WTC11 (cell line): Measurements from ENCODE around the gene CXorf51A.
"Not testable (repeated sequence)": the region's sequence is repeated elsewhere in the genome, so short reads cannot be mapped to it uniquely, and the experiment has no call there.

Experiments used
- CREB1 ChIP-seq: sonication (generic); formaldehyde crosslinking; IDR thresholded peaks from 2 replicates; pipeline ENCODE4 v1.8.0; 2023; ENCODE audit warnings: mild to moderate bottlenecking, missing genetic modification reagents
- JAZF1 ChIP-seq: fragments of 250-450 bp; sonication (Bioruptor Pico); IDR thresholded peaks from 2 replicates; pipeline ENCODE4 v1.9.0; 2021; ENCODE audit warnings: moderate library complexity, mild to moderate bottlenecking, inconsistent platforms
- SOX15 ChIP-seq: fragments of 250-450 bp; sonication (Bioruptor Pico); IDR thresholded peaks from 2 replicates; pipeline ENCODE4 v1.9.0; 2021; ENCODE audit warnings: mild to moderate bottlenecking
- TF ChIP-seq, protein P1 (sequence below): fragments of 200-600 bp; IDR thresholded peaks from 2 replicates; pipeline ENCODE4 v1.8.0; 2022; ENCODE audit warnings: antibody characterized with exemption

DNA sequence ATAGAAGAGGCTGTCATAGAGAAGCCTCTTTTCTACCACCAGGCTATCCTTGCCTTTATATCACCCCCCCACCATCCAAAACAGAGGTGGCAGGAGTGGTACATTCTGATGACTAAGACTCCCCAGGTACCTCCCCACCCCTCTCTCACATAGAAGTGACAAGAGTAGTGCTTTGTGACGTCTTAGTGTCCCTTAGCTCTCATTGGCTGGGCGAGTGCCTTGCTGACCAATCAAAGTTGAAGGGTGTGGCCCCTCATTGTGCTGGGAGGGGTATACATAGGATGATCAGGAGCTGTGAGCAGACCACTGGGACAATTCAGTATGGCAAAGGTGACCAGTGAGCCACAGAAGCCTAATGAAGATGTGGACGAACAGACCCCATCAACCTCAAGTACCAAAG is 5.1 kb downstream of the CXorf51A start, which contains the start of gene CXorf51B:
- TF ChIP-seq CREB1 (CRISPR knock-in tag); SOX15; JAZF1 (CRISPR knock-in tag): not testable (repeated sequence)
- TF ChIP-seq, protein P1, sequence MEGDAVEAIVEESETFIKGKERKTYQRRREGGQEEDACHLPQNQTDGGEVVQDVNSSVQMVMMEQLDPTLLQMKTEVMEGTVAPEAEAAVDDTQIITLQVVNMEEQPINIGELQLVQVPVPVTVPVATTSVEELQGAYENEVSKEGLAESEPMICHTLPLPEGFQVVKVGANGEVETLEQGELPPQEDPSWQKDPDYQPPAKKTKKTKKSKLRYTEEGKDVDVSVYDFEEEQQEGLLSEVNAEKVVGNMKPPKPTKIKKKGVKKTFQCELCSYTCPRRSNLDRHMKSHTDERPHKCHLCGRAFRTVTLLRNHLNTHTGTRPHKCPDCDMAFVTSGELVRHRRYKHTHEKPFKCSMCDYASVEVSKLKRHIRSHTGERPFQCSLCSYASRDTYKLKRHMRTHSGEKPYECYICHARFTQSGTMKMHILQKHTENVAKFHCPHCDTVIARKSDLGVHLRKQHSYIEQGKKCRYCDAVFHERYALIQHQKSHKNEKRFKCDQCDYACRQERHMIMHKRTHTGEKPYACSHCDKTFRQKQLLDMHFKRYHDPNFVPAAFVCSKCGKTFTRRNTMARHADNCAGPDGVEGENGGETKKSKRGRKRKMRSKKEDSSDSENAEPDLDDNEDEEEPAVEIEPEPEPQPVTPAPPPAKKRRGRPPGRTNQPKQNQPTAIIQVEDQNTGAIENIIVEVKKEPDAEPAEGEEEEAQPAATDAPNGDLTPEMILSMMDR: not testable (repeated sequence)
